GM21619 (cell line): ENCODE results near the gene DGKD.

Experiments
- ATAC-seq: cut with Tn5 transposase; IDR thresholded peaks from one replicate; pipeline ENCODE4 v1.9.1; 2021; ENCODE audit not compliant: unreplicated experiment

The DGKD gene

GRCh38 chr2:233471291-233472035, 117.2 kb downstream of the DGKD start:
- ATAC-seq = no peak

DNA sequence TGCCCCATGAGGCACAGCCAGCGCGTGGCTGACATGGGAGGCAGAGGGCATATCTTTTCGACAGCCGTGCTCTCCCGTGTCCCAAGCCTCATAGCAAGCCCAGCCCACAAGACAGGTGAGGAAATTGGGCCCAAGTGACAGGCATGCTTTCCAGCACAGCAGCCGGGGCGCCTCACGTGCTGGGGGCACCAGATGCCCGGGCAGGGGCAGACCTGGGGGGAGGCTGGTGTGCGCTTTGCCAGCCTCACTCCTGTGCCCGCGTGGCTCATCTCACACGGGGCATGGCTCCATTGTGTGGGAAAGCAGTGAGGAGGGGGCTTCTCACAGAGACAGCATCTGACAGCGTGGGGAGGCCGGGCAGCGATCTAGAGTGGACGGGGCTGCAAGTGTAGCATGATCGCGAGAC, 119.1 kb downstream of the DGKD start:
- ATAC-seq = no peak

- ATAC-seq = no peak
Observed at GRCh38 chr2:233473878-233474277, 119.6 kb downstream of the DGKD start.

DNA sequence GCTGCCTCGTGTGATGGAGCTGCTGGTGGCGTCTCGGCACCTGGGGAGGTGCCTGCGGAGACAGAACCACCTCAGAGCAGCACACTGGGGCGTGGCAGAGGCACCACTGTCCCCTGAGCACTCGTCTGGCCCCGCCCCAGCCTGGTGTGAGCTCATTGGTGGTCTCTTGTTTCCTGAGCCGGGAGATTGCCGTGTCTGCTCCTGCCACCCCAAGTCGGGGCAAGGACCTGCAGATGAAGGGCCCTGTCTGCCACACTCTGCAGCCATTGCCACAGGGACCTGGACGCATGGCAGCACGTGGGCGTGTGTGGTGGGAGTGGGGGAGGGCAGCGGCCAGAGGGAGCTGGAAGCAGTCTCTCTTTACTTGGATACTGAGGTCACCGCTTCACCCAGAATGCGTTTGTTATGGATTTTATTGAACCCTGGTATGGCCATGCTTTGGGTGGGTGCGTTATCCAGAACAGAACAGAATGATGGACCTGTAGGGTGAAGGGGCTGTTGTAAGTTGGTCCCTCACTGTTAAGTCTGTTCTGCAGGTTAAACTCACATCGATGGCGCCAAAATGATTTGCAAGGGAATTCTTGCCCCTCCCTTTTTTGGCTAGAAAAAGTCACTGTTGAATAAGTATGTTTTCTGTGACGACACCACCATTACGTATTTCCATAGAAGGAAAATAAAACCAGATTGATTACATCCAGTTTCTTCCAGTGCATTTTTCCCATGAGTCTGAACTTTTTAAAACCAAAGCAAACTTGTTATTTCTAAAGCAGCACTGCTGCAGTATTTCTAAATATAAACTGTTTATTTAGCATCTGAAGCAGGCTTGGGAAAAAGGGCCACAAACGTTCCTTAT, 120.2 kb downstream of the DGKD start:
- ATAC-seq = no peak

DNA sequence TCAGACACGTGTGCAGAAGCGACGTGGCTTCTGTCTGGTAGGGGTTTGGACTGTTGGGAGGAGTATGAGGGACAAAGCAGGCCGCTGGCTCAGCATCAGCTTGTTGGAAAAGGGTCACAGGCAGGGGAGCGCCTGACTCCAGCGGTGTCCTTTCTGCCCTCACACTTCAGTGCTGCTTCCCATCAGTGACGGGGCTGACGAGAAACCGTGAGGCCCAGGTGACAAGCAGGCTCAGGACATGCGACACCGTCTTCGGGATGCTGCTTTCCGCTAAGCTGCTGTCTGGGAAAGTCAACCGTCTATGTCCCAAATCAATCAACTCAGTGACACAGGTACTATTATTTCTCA, 121.7 kb downstream of the DGKD start:
- no peak for ATAC-seq

DNA sequence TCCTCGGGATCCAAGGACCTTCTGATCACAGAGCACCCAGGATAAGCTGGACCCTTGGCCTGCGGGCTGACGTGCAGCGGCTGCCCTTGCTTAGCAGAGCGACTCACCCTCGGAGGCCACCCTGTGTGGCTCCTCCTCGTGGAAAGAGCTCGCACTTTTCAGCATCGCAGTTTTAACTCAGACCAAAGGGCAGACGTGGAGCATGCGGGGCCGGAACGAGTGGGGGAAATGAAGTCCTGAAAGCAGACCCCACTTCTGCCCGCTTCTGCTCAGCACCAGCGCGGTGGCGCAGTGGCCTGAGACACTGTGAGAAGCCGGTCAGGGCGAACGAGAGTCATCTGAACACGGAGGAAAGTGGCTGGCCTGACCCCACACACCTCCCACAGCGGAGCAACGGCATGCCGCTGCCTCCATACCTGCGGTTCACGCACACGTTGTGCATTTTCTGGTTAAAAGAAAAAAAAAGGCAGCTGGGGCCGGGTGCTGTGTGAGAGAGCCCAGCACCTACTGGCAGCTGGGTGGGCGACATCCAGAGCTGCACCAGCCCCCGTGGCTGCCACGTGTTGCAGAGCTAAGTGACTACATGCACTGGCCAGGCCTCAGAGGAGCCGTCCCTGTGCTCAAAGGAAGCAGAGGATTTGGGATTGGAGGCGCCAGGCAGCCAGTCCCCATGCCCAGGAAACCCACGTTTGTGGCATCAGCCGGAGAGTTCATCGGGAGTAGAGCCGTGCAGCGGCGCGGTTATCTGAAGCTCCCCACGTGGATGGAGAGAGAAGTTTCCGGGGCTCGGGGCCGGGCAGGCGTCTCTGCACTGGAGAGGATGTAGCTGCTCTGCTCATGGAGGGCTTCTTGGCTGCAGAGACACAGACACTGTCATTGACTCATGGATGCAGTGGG, 122.6 kb downstream of the DGKD start:
- ATAC-seq = no peak

DNA sequence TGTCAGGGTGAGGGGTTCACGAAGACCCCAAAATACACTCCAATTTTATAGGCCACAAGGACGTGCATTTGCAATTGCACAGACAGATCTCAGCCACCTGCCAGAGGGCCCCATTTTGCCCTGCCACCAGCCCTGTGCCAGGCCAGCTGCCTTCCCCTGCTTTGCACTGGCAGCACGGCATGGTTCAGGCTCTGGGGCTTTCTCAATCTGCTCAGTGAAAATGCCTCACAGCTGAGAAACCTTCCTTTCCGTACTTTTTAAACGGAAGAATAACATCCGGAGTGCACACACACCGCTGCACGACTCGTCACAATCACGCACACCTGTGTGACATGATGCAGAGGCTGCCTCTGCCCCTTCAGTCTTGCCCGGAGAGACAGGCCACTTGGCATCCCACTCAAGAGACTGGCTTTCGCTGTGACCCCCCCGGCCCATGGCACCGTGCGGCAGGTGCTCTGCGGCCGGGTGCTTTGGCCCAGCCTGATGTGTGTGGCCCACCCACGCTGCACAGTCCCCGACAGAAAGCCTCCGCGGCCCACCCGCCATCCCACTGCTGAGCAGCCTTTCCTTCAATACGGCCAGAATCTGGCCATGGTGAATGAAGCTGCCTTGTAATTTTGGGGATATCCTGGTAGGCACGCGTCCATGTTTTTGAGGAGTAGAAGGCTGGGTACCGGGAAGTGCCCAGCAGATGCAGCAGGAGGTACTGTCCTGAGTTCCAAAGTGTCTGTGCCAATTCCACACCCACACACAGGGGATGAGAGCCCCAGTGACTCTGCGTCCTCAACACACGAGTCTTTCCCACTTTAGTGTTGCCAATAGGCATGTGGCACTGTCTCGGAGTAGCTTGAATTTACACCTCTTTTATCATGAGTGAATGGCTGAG, 123.5 kb downstream of the DGKD start:
- ATAC-seq = no peak

- no peak for ATAC-seq
Observed at GRCh38 chr2:233479616-233480489, 125.6 kb downstream of the DGKD start.

DNA sequence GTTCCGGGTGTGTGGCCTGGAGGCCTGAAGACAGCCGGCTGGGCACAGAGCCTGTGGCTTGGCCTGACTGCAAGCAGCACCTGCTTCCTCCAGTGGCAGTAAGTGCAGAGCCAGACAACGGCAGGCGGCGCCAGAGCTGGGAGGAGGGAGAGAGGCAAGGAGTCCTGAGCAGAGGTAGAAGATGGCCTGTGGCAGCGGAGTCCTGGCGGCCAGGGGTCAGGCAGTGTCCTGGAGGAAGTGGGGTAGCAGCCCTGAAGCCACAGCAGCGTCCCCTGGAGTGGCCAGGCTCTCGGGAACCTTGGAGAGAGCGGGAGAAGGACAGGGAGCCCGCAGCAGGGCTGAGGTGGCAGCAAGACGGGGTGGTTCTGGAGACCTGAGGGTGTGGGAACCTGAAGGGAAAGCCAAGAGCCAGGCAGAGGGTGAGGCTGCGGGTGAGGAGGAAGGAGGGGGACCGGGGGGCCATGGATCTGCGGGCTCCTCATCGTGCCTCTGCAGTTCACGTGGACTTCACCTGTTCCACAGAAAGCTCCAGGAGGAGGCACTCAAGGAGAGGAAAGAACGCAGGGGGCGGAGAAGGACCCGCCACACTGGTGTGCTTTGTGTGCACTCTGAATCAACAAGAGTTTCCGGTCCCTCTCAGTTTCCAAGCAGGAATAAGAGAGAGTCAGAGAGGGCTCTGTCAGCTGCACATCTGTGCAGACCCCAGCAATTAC, 126.4 kb downstream of the DGKD start:
- ATAC-seq = no peak

GRCh38 chr2:233481368-233482142, 127.3 kb downstream of the DGKD start:
- no peak for ATAC-seq

- ATAC-seq = no peak
Observed at GRCh38 chr2:233482616-233483015, 128.3 kb downstream of the DGKD start.

DNA sequence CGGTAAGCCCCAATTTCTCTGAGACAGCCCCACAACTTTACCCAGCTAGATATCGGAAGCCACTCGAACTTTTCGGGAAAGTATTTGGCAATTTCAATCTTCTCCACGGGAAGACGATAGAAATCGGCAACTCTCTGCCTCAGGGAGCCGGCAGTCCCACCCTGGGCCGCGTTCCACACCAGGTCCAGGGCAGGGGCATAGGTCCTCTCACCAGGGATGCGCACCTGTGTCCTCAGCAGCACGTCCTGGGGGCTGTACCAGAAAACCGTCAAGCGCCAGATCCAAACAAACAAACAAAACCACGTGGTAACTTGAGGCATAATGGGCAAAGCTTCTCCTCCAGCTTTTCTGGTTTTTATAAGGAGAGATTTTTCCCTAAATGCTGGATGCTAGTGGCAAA, 131.4 kb downstream of the DGKD start:
- ATAC-seq = no peak

- ATAC-seq = no peak
Observed at GRCh38 chr2:233486357-233486756, 132.1 kb downstream of the DGKD start.

DNA sequence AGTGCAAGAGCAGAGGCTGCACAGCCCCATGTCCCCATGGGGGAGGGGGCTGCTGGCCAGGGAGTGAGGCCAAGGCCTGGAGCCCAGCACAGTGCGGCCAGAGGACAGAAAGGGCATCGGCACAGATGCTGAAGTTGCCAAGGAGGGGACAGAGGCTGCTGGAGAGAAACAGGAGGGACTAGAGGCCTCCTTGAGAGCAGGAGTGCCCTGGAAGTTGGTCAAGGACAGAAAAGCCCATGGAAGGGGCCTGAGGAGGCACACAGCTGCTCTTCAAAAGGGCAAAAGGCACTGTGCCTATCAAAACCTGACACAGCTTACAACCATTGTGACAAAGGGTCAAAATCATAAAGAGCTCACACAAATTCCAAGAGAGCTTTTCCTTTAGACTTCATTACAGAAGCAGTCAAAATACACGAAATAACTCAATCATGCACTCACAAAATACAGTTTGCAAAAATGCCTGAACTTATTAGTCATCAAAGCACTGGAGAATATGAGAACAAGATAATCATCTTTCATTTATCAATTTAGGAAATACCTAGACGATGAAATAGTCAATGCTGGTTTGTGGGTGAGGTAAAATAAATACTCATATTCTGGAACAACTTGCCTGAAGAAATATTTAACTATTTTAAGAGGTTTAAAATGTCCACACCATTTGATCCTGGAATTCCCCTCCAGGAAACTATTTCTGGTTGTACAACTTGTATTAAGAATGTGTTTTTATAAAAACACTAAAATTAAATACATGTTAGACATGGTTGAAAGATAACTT, 132.7 kb downstream of the DGKD start:
- ATAC-seq = no peak

DNA sequence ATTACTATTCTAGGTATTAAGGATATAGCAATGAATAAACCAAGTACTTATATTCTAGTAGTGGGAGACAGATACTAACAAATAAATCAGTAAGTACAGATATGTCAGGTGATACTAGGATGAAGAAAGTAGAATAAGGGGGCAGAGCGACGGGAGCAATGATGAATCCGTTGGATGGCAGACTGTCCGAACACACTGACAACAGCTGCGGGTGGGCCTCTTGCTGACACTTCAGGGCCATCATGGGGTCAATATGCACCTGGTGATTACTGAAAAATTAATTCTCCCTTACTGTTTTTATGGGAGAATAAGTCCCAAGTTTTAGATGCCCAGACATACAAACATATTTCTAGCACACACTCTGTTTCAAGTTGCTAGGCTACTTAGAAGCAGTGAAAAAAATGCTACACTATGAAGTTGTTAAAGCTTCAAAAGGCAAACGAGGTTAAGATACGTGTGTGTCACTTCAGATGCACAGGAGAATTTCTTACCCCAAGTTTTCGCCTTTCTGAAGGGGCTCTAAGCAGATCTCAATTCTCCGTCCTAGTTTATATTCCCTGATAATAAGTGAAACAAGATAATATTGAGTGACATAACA, 133.6 kb downstream of the DGKD start:
- no peak for ATAC-seq

- no peak for ATAC-seq
Observed at GRCh38 chr2:233489143-233489542, 134.8 kb downstream of the DGKD start.

DNA sequence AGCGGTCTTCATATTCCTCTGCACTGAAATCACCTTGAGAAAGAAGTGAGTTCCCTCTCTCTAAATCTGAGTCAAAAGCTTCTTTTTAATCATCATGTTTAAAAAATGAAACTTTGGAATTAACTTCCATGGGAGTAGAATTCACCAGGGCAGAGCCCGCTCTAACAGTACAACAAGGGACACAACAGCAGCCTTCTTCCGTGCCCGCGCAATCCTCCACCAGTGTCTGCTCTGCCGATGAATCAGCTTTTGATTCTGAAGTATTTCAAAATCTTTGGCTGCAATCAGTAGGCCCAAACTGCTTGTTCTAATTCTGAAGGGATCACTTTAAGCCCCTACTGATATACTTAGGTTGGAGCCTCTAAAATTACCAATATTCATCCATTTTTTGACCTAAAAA, 135.4 kb downstream of the DGKD start:
- ATAC-seq = no peak
